NAMALWA (cell line): ENCODE results near the gene APBA2.

Experiments used
- DNase-seq: peaks from one replicate; pipeline ENCODE4 v3.0.0-alpha.2; 2015; ENCODE audit warnings: low spot score

APBA2 gene

GRCh38 chr15:28957606-28958498 lies 72.1 kb downstream of the APBA2 start:
- no peak for DNase-seq

DNA sequence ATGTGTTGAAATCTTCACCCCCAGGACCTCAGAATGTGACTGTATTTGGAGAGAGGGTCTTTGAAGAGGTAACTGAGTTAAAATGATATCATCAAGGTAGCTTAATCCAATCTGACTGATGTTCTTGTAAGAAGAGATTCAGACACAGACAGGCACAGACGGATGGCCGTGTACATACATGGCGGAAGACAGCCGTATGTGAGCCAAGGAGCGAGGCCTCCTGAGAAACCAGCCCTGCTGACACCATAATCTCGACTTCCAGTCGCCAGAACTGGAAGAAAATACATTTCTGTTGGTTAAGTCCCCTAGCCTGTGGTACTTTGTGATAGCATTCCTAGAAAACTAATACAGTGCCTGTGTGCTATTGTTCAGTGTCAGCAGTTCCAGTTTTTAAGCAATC lies 73.6 kb downstream of the APBA2 start:
- DNase-seq = no peak

DNA sequence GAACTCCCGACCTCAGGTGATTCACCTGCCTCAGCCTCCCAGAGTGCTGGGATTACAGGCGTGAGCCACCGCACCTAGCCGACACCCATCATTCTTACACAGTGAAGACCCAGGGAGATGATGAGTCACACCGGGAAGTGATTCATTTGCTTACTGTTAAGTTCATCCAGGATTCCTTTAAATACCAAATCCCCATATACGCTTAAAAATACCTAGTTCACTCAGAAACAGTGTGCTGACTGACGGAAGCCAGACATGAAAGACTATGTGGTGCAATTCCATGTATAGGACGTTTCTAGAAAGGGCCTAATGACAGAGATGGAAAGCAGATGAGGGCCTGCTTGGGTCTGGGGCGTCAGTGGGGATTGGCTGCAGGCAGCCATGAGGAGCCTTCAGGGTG lies 75.2 kb downstream of the APBA2 start:
- no peak for DNase-seq

DNA sequence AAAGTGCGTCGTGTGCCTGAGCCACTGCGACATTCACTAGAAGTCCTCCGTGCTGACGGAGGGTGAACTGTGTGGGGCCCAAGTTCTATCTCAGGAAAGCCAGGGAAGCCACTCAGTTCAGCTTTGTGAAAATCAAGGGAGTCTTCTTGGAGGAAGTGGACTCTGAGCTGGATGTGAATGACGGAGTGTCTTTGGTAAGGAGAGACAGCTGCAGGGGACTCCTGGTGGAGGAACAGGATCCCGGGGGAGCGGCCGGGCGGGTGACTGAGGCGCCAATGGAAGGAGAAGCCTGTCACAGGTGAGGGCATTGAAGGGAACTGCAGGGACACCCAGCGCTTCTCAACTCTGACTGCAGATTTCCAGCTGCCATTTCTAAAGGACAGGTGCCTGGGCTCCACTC lies 75.6 kb downstream of the APBA2 start:
- DNase-seq = no peak

GRCh38 chr15:28962851-28963710 lies 77.3 kb downstream of the APBA2 start:
- DNase-seq = no peak

- DNase-seq = no peak
Observed at GRCh38 chr15:28963711-28964081, 77.9 kb downstream of the APBA2 start.

DNA sequence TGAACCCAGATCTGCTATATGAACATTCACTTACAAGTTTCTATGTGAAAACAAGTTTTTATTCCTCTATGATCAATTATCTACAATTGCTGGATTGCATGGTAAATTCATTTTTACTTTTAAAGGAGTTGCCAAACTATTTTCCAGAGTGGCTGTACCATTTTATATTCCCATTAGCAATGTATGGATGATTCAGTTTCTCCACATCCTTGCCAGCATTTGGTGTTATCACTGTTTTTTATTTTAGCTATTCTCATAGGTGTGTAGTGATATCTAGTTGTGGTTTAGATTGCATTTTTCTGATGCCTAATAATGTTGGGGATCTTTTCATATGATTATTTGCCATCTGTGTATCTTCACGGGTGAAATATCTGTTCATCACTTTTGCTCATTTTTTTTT lies 78.3 kb downstream of the APBA2 start:
- no peak for DNase-seq

- DNase-seq = no peak
Observed at GRCh38 chr15:28967066-28967465, 81.3 kb downstream of the APBA2 start.

DNA sequence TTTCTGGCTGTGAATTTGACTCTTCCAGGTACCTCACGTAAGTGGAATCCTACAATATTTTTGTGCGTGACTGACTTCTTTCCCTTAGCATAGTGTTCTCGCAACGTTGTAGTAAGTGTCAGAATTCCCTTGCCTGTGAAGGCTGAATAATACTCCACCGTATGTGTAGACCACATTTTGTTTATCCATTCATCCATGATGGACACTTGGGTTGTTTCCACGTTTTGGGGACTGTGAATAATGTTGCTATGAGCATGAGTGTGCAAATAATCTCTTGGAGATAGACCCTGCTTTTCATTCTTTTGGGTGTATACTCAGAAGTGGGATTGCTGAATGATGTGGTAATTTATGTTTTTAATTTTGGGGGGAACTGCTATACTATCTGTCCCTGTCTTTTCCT lies 82.2 kb downstream of the APBA2 start:
- no peak for DNase-seq

- DNase-seq = no peak
Observed at GRCh38 chr15:28969511-28970085, 83.8 kb downstream of the APBA2 start.

DNA sequence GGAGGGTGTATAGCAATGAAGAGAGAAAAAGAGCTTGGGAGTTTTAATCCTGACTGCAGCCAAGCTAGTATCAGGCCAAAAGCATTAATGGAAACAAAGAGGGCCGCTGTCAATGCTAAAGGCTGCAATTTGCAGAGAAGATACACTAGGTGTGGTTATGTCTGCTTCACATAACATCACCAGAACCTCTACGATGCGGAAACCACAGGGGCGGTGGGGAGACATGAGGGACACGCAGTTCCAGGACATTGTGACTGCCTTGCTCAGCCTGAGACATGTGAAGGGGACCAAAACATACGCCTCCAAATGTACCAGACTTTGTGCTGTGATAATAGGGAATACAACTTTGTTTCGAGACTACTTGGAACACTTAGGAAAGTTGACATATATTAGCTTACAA lies 88.4 kb downstream of the APBA2 start:
- no peak for DNase-seq

GRCh38 chr15:28975766-28976179 lies 90.0 kb downstream of the APBA2 start:
- DNase-seq = peak; percentile 69

DNA sequence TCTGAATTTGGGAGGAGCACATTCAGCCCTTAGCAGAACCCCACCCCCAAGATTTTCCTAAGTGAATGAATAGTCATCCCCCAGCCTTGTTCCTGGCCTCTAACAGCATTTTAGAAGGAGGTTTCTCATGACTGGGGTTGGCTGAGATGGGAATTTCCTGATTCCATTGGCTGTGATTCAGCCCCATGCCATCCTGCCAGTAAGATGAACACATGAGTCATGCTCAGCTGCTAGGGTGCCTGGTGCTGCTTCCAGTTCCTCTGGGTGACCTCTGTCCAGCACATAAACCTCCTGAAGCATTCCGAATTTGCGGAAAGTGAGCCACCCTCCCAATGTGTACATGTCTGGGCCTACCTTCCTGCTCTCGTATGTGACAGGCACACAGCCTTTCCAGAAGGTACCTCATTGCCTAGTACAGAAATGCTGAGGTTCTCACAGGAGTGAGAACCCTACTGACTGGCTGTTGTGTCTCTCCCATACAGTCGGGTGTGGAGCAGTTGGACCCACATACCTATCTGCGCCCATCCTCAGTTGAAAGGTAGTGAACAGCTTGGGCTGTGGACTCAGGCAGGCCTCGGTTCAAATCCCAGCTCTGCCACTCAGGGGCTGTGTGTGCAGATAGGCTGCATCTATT lies 91.7 kb downstream of the APBA2 start:
- no peak for DNase-seq

GRCh38 chr15:28978011-28978378 lies 92.2 kb downstream of the APBA2 start:
- DNase-seq = no peak

DNA sequence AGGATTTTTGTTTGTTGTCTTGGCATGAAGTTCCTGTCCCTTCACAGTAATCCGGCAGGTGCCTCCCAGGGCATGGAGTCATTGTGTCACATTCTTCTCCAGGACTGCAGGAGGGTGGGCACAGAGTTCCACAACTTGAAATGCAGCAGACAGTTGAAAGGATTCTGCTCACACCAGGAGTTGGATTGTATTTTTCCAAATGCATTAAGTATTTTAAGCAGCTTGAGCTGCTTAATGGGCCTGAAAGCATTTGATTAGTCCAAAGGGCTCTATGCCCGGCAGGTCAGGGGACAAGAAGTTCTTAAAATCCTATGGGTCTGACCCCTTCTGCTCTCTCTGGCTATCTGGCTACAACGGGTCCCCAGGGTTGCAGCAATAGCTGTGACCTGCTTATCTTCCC lies 92.9 kb downstream of the APBA2 start:
- DNase-seq = no peak

DNA sequence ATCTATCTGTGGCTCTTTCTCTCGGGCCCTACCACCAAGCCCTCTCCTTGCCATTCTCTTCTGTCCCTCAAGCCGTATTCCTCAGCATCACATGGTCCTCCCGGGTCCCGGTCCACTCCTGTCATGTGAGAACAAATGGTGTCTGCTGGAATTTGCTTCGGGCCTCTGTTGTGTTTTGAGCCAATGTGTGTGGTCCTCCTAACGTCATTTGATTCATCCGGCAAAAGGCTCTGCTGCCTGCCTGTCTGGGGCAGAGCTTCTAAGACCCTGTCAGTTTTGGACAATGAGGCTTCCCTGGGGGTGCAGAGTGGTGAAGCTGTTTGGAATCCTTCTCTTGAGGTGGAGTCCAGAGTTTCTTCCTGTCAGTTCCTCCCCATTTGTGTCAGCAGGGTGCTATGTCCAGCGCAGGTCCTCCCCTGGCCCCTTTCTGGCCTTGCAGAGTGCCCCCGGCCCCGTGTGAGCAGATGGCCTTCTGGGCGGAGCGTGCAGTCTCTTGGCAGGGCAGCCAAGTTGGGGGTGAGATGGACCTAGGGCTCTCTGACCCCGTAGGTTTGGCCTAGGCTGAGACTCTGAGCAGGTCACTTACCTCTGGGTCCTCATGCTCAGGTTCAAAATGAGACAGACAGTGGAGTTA lies 93.6 kb downstream of the APBA2 start:
- DNase-seq = no peak

- no peak for DNase-seq
Observed at GRCh38 chr15:28980709-28981350, 95.1 kb downstream of the APBA2 start.

DNA sequence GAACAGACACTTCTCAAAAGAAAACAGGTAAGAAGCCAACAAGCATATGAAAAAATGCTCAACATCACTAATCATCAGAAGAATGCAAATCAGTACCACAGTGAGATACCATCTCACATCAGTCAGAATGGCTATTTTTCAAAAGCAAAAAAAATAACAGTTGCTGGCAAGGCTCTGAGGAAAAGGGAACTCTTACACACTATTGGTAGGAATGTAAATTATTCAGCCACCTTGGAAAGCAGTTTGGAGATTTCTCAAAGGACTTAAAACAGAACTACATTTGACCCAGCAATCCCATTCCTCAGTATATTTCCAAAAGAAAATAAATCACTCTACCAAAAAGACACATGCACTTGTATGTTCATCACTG lies 95.6 kb downstream of the APBA2 start:
- no peak for DNase-seq

DNA sequence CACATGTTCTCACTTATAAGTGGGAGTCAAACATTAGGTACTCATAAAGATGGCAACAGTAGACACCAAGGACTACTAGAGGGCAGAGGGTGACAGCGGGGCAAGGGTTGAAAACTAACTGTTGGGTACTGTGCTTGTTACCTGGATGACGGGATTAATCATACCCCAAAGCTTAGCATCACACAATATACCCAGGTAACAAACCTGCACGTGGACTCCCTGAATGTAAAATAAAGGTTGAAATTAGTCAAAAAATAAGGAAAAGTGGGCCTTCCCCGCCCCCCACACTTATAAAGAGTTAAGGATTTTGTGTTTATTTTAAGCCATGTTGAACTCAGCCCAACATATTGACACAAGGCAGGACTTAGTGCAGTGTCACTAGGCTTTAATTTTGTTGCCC lies 96.1 kb downstream of the APBA2 start:
- DNase-seq = no peak

- DNase-seq = no peak
Observed at GRCh38 chr15:28982886-28983285, 97.1 kb downstream of the APBA2 start.
